ENCODE measurements around the gene PNISR. TPM values are rescaled to one million over a fixed set of nuclear protein-coding genes. Genes with fewer than 3 reads are reported as not detected.

The PNISR gene
- total RNA-seq, 1 donor from 2014 or later = 149 TPM

GRCh38 chr6:99353126-99353525 is 72.0 kb downstream of the PNISR start:
- TF ChIP-seq CTCF (IDR thresholded peaks at IDR 0.05; ENCODE audit: partially characterized antibody, unreplicated experiment) = no peak
- H3K36me3 Mint-ChIP-seq (ENCODE audit: unreplicated experiment) = no peaks in the 10 kb centered on the region
- H3K27me3 Mint-ChIP-seq (ENCODE audit: unreplicated experiment) = peaks cover 7% of the 10 kb centered on the region
- no peak overlapping the region for H3K4me3 Mint-ChIP-seq (ENCODE audit: unreplicated experiment)
- DNase-seq = no peak
- H3K4me1 Mint-ChIP-seq (ENCODE audit: low read depth, unreplicated experiment) = peaks cover 5% of the 10 kb centered on the region
- H3K27ac Mint-ChIP-seq (ENCODE audit: unreplicated experiment) = no peak overlapping the region
- H3K9me3 Mint-ChIP-seq (ENCODE audit: unreplicated experiment) = peaks cover 7% of the 10 kb centered on the region

- no peak overlapping the region for H3K27ac Mint-ChIP-seq (ENCODE audit: unreplicated experiment)
Observed at GRCh38 chr6:99350573-99350972, 74.5 kb downstream of the PNISR start.

GRCh38 chr6:99349171-99350141 is 75.7 kb downstream of the PNISR start, which contains the start of gene FAXC:
FAXC (minus strand) TSS chr6:99349674; CDS start chr6:99349372, 302 bp downstream.
- H3K4me3 Mint-ChIP-seq (ENCODE audit: unreplicated experiment) = peak within 1 kb of the TSS; percentile 92
- peak; percentile 73 for DNase-seq
- peak within 1 kb of the TSS; percentile 93 for H3K27ac Mint-ChIP-seq (ENCODE audit: unreplicated experiment)
- H3K4me1 Mint-ChIP-seq (ENCODE audit: low read depth, unreplicated experiment) = peaks cover 9% of the 10 kb centered on the region
- peaks cover 4% of the 10 kb centered on the region for H3K9me3 Mint-ChIP-seq (ENCODE audit: unreplicated experiment)
- H3K36me3 Mint-ChIP-seq (ENCODE audit: unreplicated experiment) = no peaks in the 10 kb centered on the region
- TF ChIP-seq CTCF (IDR thresholded peaks at IDR 0.05; ENCODE audit: partially characterized antibody, unreplicated experiment) = no peak
- peaks cover 5% of the 10 kb centered on the region for H3K27me3 Mint-ChIP-seq (ENCODE audit: unreplicated experiment)

More at GRCh38 chr6:99350573-99350972, 74.5 kb downstream of the PNISR start:
- Mint-ChIP-seq H3K36me3 (ENCODE audit: unreplicated experiment) (no peaks in the 10 kb centered on the region), H3K27me3 (ENCODE audit: unreplicated experiment) (peaks cover 5% of the 10 kb centered on the region), H3K4me3 (ENCODE audit: unreplicated experiment) (peak overlapping the region; percentile 80), H3K9me3 (ENCODE audit: unreplicated experiment) (peaks cover 4% of the 10 kb centered on the region), H3K4me1 (ENCODE audit: low read depth, unreplicated experiment) (peaks cover 9% of the 10 kb centered on the region)
- TF ChIP-seq CTCF (IDR thresholded peaks at IDR 0.05; ENCODE audit: partially characterized antibody, unreplicated experiment) = no peak
- DNase-seq = peak; percentile 28

- Mint-ChIP-seq H3K27ac (ENCODE audit: unreplicated experiment) (peak overlapping the region; percentile 93), H3K36me3 (ENCODE audit: unreplicated experiment) (no peaks in the 10 kb centered on the region), H3K9me3 (ENCODE audit: unreplicated experiment) (peaks cover 4% of the 10 kb centered on the region), H3K27me3 (ENCODE audit: unreplicated experiment) (peaks cover 5% of the 10 kb centered on the region), H3K4me1 (ENCODE audit: low read depth, unreplicated experiment) (peaks cover 12% of the 10 kb centered on the region), H3K4me3 (ENCODE audit: unreplicated experiment) (peak overlapping the region; percentile 92)
- no peak for DNase-seq
- no peak for TF ChIP-seq CTCF (IDR thresholded peaks at IDR 0.05; ENCODE audit: partially characterized antibody, unreplicated experiment)
Observed at GRCh38 chr6:99348288-99349170, 76.6 kb downstream of the PNISR start.

Other genes starting within 250 kb of the PNISR start
- gene FAXC, start 75.6 kb downstream of the PNISR start, total RNA-seq (ENCODE audit: unreplicated experiment) = 68.9 TPM
- 3.8 TPM for gene COQ3, start 31.1 kb downstream of the PNISR start, total RNA-seq (ENCODE audit: unreplicated experiment)
- gene USP45, start 90.1 kb upstream of the PNISR start, total RNA-seq (ENCODE audit: unreplicated experiment) = 36.1 TPM
- 49.3 TPM for gene CCNC, start 143.4 kb upstream of the PNISR start, total RNA-seq (ENCODE audit: unreplicated experiment)
- gene PRDM13, start 181.5 kb upstream of the PNISR start, total RNA-seq (ENCODE audit: unreplicated experiment) = 13.9 TPM

Measured in glutamatergic neuron (in vitro differentiated cells).